Esophagus (tissue), 2 donors: ENCODE data around the gene DNAJB8. TPM values are rescaled to one million over a fixed set of nuclear protein-coding genes. Genes with fewer than 3 reads are reported as not detected.
A peak's percentile ranks its signal among the peaks of the same experiment; 100 is the strongest.

ENCODE experiments used
- H3K27ac ChIP-seq, 2 donors: one replicate each; pipeline ENCODE4 v1.5.1; 2013; ENCODE audit warnings: low read depth in 2 of 2, mild to moderate bottlenecking in 2 of 2, inconsistent platforms in 1 of 2, low read length in 1 of 2, moderate library complexity in 1 of 2
- H3K27me3 ChIP-seq, 2 donors: one replicate each; pipeline ENCODE4 v1.6.1; 2013; ENCODE audit warnings: low read length in 2 of 2, control low read depth in 1 of 2, mild to moderate bottlenecking in 1 of 2; ENCODE audit not compliant: insufficient read depth in 2 of 2, control insufficient read depth in 1 of 2
- H3K36me3 ChIP-seq, 2 donors: one replicate each; pipeline ENCODE4 v1.6.1; 2013; ENCODE audit warnings: low read length in 1 of 2; ENCODE audit not compliant: control insufficient read depth in 2 of 2, insufficient read depth in 2 of 2
- H3K4me1 ChIP-seq, 2 donors: one replicate each; pipeline ENCODE4 v1.6.1; 2013; ENCODE audit warnings: low read length in 1 of 2; ENCODE audit not compliant: control insufficient read depth in 2 of 2, insufficient read depth in 2 of 2
- H3K4me3 ChIP-seq, 2 donors: one replicate each; pipeline ENCODE4 v1.5.1; 2013; ENCODE audit warnings: low read length in 2 of 2, mild to moderate bottlenecking in 2 of 2, low read depth in 1 of 2, moderate library complexity in 1 of 2
- H3K9me3 ChIP-seq, 2 donors: one replicate each; pipeline ENCODE4 v1.6.1; 2013; ENCODE audit warnings: mild to moderate bottlenecking in 2 of 2, low read depth in 1 of 2, low read length in 1 of 2, moderate library complexity in 1 of 2; ENCODE audit not compliant: control insufficient read depth in 2 of 2, insufficient read depth in 1 of 2
- WGBS, 2 donors: extraction: QIAGEN DNeasy Blood & Tissue Kit; methylation state at CpG; one replicate each; pipeline ENCODE4 v1.1.7; 2013; 5-methylcytosine and 5-hydroxymethylcytosine counted together
- polyA plus RNA-seq, 2 donors: library from polyadenylated mRNA; stranded (reverse); fragments of 200-250 nt; gene quantifications; one replicate each; pipeline ENCODE4 v1.2.3, GENCODE V29; 2013
- donor health status: healthy with polysubstance abuse.
- donor health status: Bipolar disorder and iron deficiency.

Gene DNAJB8
- polyA plus RNA-seq, 2 donors: not detected

- Histone ChIP-seq H3K27me3 (no peaks in the 10 kb centered on the region), H3K36me3 (no peaks in the 10 kb centered on the region), H3K4me1 (no peaks in the 10 kb centered on the region), H3K4me3 (no peak overlapping the region), H3K27ac (no peak overlapping the region), H3K9me3 (no peaks in the 10 kb centered on the region)
- 83 to 89% methylated on average over 6 of the region's 6 CpGs for WGBS, 2 donors
These were observed 23.7 kb downstream of the DNAJB8 start for GRCh38 chr3:128442949-128443348.

GRCh38 chr3:128442070-128442469, 24.6 kb downstream of the DNAJB8 start:
- H3K4me3 ChIP-seq: no peak overlapping the region
- no peaks in the 10 kb centered on the region for H3K36me3 ChIP-seq
- no peaks in the 10 kb centered on the region for H3K9me3 ChIP-seq
- no peak overlapping the region for H3K27ac ChIP-seq
- no peaks in the 10 kb centered on the region for H3K27me3 ChIP-seq
- WGBS, 2 donors: 81 to 82% methylated on average over 7 of the region's 7 CpGs
- H3K4me1 ChIP-seq: no peaks in the 10 kb centered on the region

- Histone ChIP-seq H3K4me3 (no peak overlapping the region), H3K27me3 (no peaks in the 10 kb centered on the region), H3K27ac (no peak overlapping the region), H3K9me3 (no peaks in the 10 kb centered on the region), H3K36me3 (no peaks in the 10 kb centered on the region), H3K4me1 (no peaks in the 10 kb centered on the region)
- 42 to 48% methylated on average over 3 of the region's 3 CpGs for WGBS, 2 donors
These were observed 27.5 kb downstream of the DNAJB8 start for GRCh38 chr3:128439226-128439625.

- no peaks in the 10 kb centered on the region for H3K9me3 ChIP-seq
- H3K4me3 ChIP-seq: no peak overlapping the region
- no peak overlapping the region for H3K27ac ChIP-seq
- no peaks in the 10 kb centered on the region for H3K4me1 ChIP-seq
- H3K27me3 ChIP-seq: no peaks in the 10 kb centered on the region
- WGBS, 2 donors: 70 to 76% methylated on average over 6 of the region's 6 CpGs
- no peaks in the 10 kb centered on the region for H3K36me3 ChIP-seq
These were observed 28.1 kb downstream of the DNAJB8 start for GRCh38 chr3:128438488-128439072.

- Histone ChIP-seq H3K4me3 (no peak overlapping the region), H3K27me3 (peaks cover 0 to 19% of the 10 kb centered on the region in 2 donors), H3K27ac (no peak overlapping the region), H3K4me1 (no peaks in the 10 kb centered on the region), H3K9me3 (no peaks in the 10 kb centered on the region), H3K36me3 (no peaks in the 10 kb centered on the region)
- 78 to 87% methylated on average over 3 of the region's 3 CpGs for WGBS, 2 donors
These were observed 30.5 kb downstream of the DNAJB8 start for GRCh38 chr3:128436214-128436613.

GRCh38 chr3:128435561-128435960, 31.1 kb downstream of the DNAJB8 start:
- H3K27ac ChIP-seq: no peak overlapping the region
- H3K4me1 ChIP-seq: no peaks in the 10 kb centered on the region
- 81 to 83% methylated on average over 5 of the region's 5 CpGs for WGBS, 2 donors
- no peak overlapping the region for H3K4me3 ChIP-seq
- H3K9me3 ChIP-seq: no peaks in the 10 kb centered on the region
- no peaks in the 10 kb centered on the region for H3K36me3 ChIP-seq
- peaks cover 0 to 19% of the 10 kb centered on the region in 2 donors for H3K27me3 ChIP-seq

- Histone ChIP-seq H3K4me1 (no peaks in the 10 kb centered on the region), H3K27ac (no peak overlapping the region), H3K27me3 (peaks cover 0 to 19% of the 10 kb centered on the region in 2 donors), H3K36me3 (no peaks in the 10 kb centered on the region), H3K4me3 (no peak overlapping the region), H3K9me3 (no peaks in the 10 kb centered on the region)
- 83 to 85% methylated on average over 6 of the region's 6 CpGs for WGBS, 2 donors
These were observed 31.6 kb downstream of the DNAJB8 start for GRCh38 chr3:128435058-128435457.

GRCh38 chr3:128434524-128434923, 32.2 kb downstream of the DNAJB8 start:
- H3K27me3 ChIP-seq: peaks cover 0 to 19% of the 10 kb centered on the region in 2 donors
- H3K36me3 ChIP-seq: no peaks in the 10 kb centered on the region
- no peak overlapping the region for H3K27ac ChIP-seq
- H3K9me3 ChIP-seq: no peaks in the 10 kb centered on the region
- no peaks in the 10 kb centered on the region for H3K4me1 ChIP-seq
- no peak overlapping the region for H3K4me3 ChIP-seq
- WGBS, 2 donors: 79 to 80% methylated on average over 2 of the region's 2 CpGs

GRCh38 chr3:128433837-128434165, 32.9 kb downstream of the DNAJB8 start:
- no peaks in the 10 kb centered on the region for H3K9me3 ChIP-seq
- H3K36me3 ChIP-seq: no peaks in the 10 kb centered on the region
- H3K27ac ChIP-seq: no peak overlapping the region
- WGBS, 2 donors: 46 to 51% methylated on average over 2 of the region's 2 CpGs
- H3K4me3 ChIP-seq: no peak overlapping the region
- H3K27me3 ChIP-seq: peaks cover 0 to 19% of the 10 kb centered on the region in 2 donors
- H3K4me1 ChIP-seq: no peaks in the 10 kb centered on the region

- Histone ChIP-seq H3K9me3 (no peaks in the 10 kb centered on the region), H3K4me1 (no peaks in the 10 kb centered on the region), H3K36me3 (no peaks in the 10 kb centered on the region), H3K27ac (no peak overlapping the region), H3K4me3 (peak overlapping the region in 1 of 2 donors; percentile 12), H3K27me3 (peaks cover 0 to 19% of the 10 kb centered on the region in 2 donors)
- WGBS, 2 donors: 15 to 17% methylated on average over 45 to 53 of the region's 53 CpGs
These were observed 33.5 kb downstream of the DNAJB8 start for GRCh38 chr3:128432971-128433836.
